AG04450 (cell line): Measurements from ENCODE around the gene UVSSA. TPM values are rescaled to one million over a fixed set of nuclear protein-coding genes. Genes with fewer than 3 reads are reported as not detected.
A peak's percentile ranks its signal among the peaks of the same experiment; 100 is the strongest.

ENCODE experiments used
- CTCF ChIA-PET: fragments of 300-600, 350-600 bp; formaldehyde crosslinking; extraction: SDS; loops from one replicate; lab custom pipeline; 2022; ENCODE audit warnings: antibody characterized with exemption, inconsistent platforms; lab: Charles Lee
- POLR2A ChIA-PET: fragments of 350-600 bp; formaldehyde crosslinking; extraction: SDS; loops from one replicate; lab custom pipeline; 2021; ENCODE audit warnings: antibody characterized with exemption, inconsistent platforms; lab: Yijun Ruan, JAX
- DNase-seq: peaks from one replicate; pipeline ENCODE4 v3.0.0-alpha.2; 2011; ENCODE audit warnings: low read depth, low spot score
- H3K27ac ChIP-seq: one replicate; pipeline ENCODE4 v1.5.1; 2012; ENCODE audit warnings: low read depth, low read length, control low read depth
- H3K27me3 ChIP-seq: one replicate; pipeline ENCODE4 v1.6.0; 2012; ENCODE audit warnings: low read length; ENCODE audit not compliant: control insufficient read depth, insufficient read depth
- H3K4me3 ChIP-seq: 2 replicates; pipeline ENCODE4 v1.5.1; 2011; ENCODE audit warnings: mild to moderate bottlenecking, low read depth, low read length, control low read depth
- H3K9me3 ChIP-seq: 2 replicates; pipeline ENCODE4 v1.5.1; 2012; ENCODE audit warnings: low read length; ENCODE audit not compliant: control insufficient read depth, insufficient read depth
- CTCF ChIP-seq: IDR thresholded peaks from 2 replicates; pipeline ENCODE4 v1.5.1; 2011; ENCODE audit warnings: low read depth, low read length, control low read depth, inconsistent platforms
- polyA plus RNA-seq: library from polyadenylated mRNA; depleted of rRNA; stranded (reverse); fragments of >200 nt; gene quantifications from 2 replicates; pipeline ENCODE4 v1.2.3, GENCODE V29; 2011

UVSSA gene
- polyA plus RNA-seq, 1 experiment, result 4.9 TPM

GRCh38 chr4:1317177-1318045 is 29.6 kb upstream of the UVSSA start:
- no peak for TF ChIP-seq CTCF
- no peak overlapping the region for H3K27ac ChIP-seq
- POLR2A ChIA-PET, result no interaction called here
- no peak overlapping the region for H3K4me3 ChIP-seq
- DNase-seq, result no peak
- CTCF ChIA-PET, result no interaction called here
- peaks cover 25% of the 10 kb centered on the region for H3K9me3 ChIP-seq
- H3K27me3 ChIP-seq, result no peaks in the 10 kb centered on the region

- no peak for DNase-seq
- TF ChIP-seq CTCF, result no peak
- Histone ChIP-seq H3K9me3 (peaks cover 29% of the 10 kb centered on the region), H3K27ac (no peak overlapping the region), H3K4me3 (no peak overlapping the region), H3K27me3 (no peaks in the 10 kb centered on the region)
- ChIA-PET CTCF (interaction anchor here (1.3 kb wide), 1 partner anchor 187 kb away, joined by 3 read pairs; no protein-coding TSS in a partner anchor), POLR2A (no interaction called here)
Observed at GRCh38 chr4:1318046-1318375, 29.0 kb upstream of the UVSSA start.

GRCh38 chr4:1318488-1319213 is 28.4 kb upstream of the UVSSA start:
- TF ChIP-seq CTCF, result peak; percentile 14; the same call in 1 of the 2 replicates
- POLR2A ChIA-PET, result no interaction called here
- DNase-seq, result no peak
- Histone ChIP-seq H3K9me3 (peaks cover 35% of the 10 kb centered on the region), H3K27ac (no peak overlapping the region), H3K4me3 (no peak overlapping the region), H3K27me3 (no peaks in the 10 kb centered on the region)
- CTCF ChIA-PET, result interaction anchor here (1.3 kb wide), 1 partner anchor 188 kb away, joined by 3 read pairs; no protein-coding TSS in a partner anchor

- ChIA-PET POLR2A (no interaction called here), CTCF (no interaction called here)
- Histone ChIP-seq H3K4me3 (no peak overlapping the region), H3K27me3 (no peaks in the 10 kb centered on the region), H3K27ac (no peak overlapping the region), H3K9me3 (peaks cover 55% of the 10 kb centered on the region)
- TF ChIP-seq CTCF, result no peak
- no peak for DNase-seq
Observed at GRCh38 chr4:1321486-1321885, 25.5 kb upstream of the UVSSA start.
